Effector memory CD8-positive, alpha-beta T cell (primary cell): ENCODE results near the gene CACNB4.
A peak's percentile ranks its signal among the peaks of the same experiment; 100 is the strongest.
"Not testable (repeated sequence)": the region's sequence is repeated elsewhere in the genome, so short reads cannot be mapped to it uniquely, and the experiment has no call there.

Experiments
- ATAC-seq: fragments of 150-1000 bp; cut with Tn5 transposase; replicated peaks from 2 replicates; pipeline ENCODE4 v1.10.0; 2021; ENCODE audit warnings: mild to moderate bottlenecking, moderate library complexity
- DNase-seq, 3 experiments: peaks; one replicate each; pipeline ENCODE4 v3.0.0; 2021
- H3K27ac Mint-ChIP-seq, 2 donors: one replicate each; pipeline ENCODE4 v1.8.0; 2022; ENCODE audit warnings: mild to moderate bottlenecking in 2 of 2, mixed read lengths in 2 of 2, moderate library complexity in 2 of 2
- H3K27me3 Mint-ChIP-seq, 2 donors: one replicate each; pipeline ENCODE4 v1.8.0; 2022; ENCODE audit warnings: mixed read lengths in 2 of 2
- H3K36me3 Mint-ChIP-seq: one replicate; pipeline ENCODE4 v1.8.0; 2022; ENCODE audit warnings: mild to moderate bottlenecking, moderate library complexity, mixed read lengths; ENCODE audit not compliant: insufficient read depth
- H3K4me1 Mint-ChIP-seq, 2 donors: one replicate each; pipeline ENCODE4 v1.8.0; 2022; ENCODE audit warnings: low read depth in 2 of 2, mixed read lengths in 2 of 2
- H3K4me3 Mint-ChIP-seq, 2 donors: one replicate each; pipeline ENCODE4 v1.8.0; 2022; ENCODE audit warnings: mild to moderate bottlenecking in 2 of 2, mixed read lengths in 2 of 2, moderate library complexity in 2 of 2
- H3K9me3 Mint-ChIP-seq, 2 donors: one replicate each; pipeline ENCODE4 v1.8.0; 2022; ENCODE audit warnings: mixed read lengths in 2 of 2

The CACNB4 gene

GRCh38 chr2:152016181-152017120, 82.4 kb downstream of the CACNB4 start:
- Mint-ChIP-seq H3K27ac (no peak overlapping the region), H3K4me3 (no peak overlapping the region), H3K9me3 (no peaks in the 10 kb centered on the region), H3K36me3 (no peaks in the 10 kb centered on the region), H3K27me3 (peaks cover 28 to 47% of the 10 kb centered on the region in 2 donors), H3K4me1 (no peaks in the 10 kb centered on the region)
- DNase-seq (no peak), ATAC-seq (no peak)

GRCh38 chr2:152015552-152015951, 83.3 kb downstream of the CACNB4 start:
- Mint-ChIP-seq H3K4me1 (no peaks in the 10 kb centered on the region), H3K27ac (no peak overlapping the region), H3K9me3 (no peaks in the 10 kb centered on the region), H3K4me3 (no peak overlapping the region), H3K27me3 (peaks cover 37 to 53% of the 10 kb centered on the region in 2 donors), H3K36me3 (no peaks in the 10 kb centered on the region)
- DNase-seq = no peak
- ATAC-seq = no peak

- H3K36me3 Mint-ChIP-seq = no peaks in the 10 kb centered on the region
- H3K27me3 Mint-ChIP-seq = peaks cover 45 to 46% of the 10 kb centered on the region in 2 donors
- no peaks in the 10 kb centered on the region for H3K4me1 Mint-ChIP-seq
- H3K4me3 Mint-ChIP-seq = no peak overlapping the region
- H3K9me3 Mint-ChIP-seq = no peaks in the 10 kb centered on the region
- no peak overlapping the region for H3K27ac Mint-ChIP-seq
- DNase-seq = no peak
- no peak for ATAC-seq
Measured at GRCh38 chr2:152012697-152013096, 86.1 kb downstream of the CACNB4 start.

GRCh38 chr2:152011724-152012123, 87.1 kb downstream of the CACNB4 start:
- Mint-ChIP-seq H3K27me3 (peaks cover 45 to 46% of the 10 kb centered on the region in 2 donors), H3K4me3 (no peak overlapping the region), H3K27ac (no peak overlapping the region), H3K4me1 (no peaks in the 10 kb centered on the region), H3K9me3 (no peaks in the 10 kb centered on the region), H3K36me3 (no peaks in the 10 kb centered on the region)
- DNase-seq (no peak), ATAC-seq (no peak)

DNA sequence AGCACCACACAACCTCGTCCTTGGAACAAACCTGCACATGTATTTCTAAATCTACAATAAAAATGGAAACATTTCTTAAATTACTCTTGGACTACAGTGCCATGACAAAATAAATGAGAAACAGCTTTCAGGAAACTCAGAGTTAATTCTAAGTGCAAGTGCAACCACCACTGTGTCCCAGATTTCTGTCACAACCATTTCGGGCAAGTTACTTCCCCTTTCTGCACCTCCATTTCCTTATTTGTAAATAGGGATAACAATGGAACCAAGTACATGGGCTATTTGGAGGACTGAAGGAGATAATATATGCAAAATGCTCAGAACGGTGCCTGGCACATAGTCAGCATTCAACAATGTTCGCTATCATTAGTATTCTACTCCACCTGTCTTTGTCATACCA, 93.2 kb downstream of the CACNB4 start:
- H3K27me3 Mint-ChIP-seq = peaks cover 17 to 21% of the 10 kb centered on the region in 2 donors
- no peak overlapping the region for H3K4me3 Mint-ChIP-seq
- peaks cover 7% of the 10 kb centered on the region in 2 donors for H3K4me1 Mint-ChIP-seq
- no peaks in the 10 kb centered on the region for H3K36me3 Mint-ChIP-seq
- H3K9me3 Mint-ChIP-seq = no peaks in the 10 kb centered on the region
- DNase-seq (no peak), ATAC-seq (no peak)
- no peak overlapping the region for H3K27ac Mint-ChIP-seq

DNA sequence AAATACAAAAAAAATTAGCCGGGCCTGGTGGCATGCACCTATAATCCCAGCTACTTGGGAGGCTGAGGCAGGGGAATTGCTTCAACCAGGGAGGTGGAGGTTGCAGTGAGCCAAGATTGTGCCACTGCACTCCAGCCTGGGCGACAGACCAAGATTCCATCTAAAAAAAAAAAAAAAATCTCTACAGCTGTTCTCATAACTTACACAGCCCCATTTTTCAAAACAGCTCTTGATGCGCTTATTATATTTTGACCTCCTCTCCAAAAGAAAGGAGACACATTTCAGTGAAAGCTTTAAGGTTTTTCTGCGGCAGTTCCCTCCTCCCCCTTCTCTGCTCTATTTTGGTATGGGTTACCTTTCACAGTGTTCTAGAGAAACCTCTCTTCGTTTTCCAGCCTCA, 95.6 kb downstream of the CACNB4 start:
- H3K4me1 Mint-ChIP-seq, H3K9me3 Mint-ChIP-seq, H3K36me3 Mint-ChIP-seq, H3K27ac Mint-ChIP-seq, ATAC-seq, H3K4me3 Mint-ChIP-seq, DNase-seq, H3K27me3 Mint-ChIP-seq: not testable (repeated sequence)

- ATAC-seq (peak; percentile 71), DNase-seq (peak; percentile 22 to 35 (median 26))
- Mint-ChIP-seq H3K36me3 (no peaks in the 10 kb centered on the region), H3K4me1 (peaks cover 0 to under 1% of the 10 kb centered on the region in 2 donors), H3K27me3 (no peaks in the 10 kb centered on the region), H3K9me3 (no peaks in the 10 kb centered on the region), H3K4me3 (no peak overlapping the region), H3K27ac (no peak overlapping the region)
Measured at GRCh38 chr2:151999053-151999452, 99.8 kb downstream of the CACNB4 start.

- peaks cover 0 to 5% of the 10 kb centered on the region in 2 donors for H3K27me3 Mint-ChIP-seq
- no peak for ATAC-seq
- DNase-seq = no peak
- no peaks in the 10 kb centered on the region for H3K9me3 Mint-ChIP-seq
- no peak overlapping the region for H3K4me3 Mint-ChIP-seq
- no peaks in the 10 kb centered on the region for H3K36me3 Mint-ChIP-seq
- no peak overlapping the region for H3K27ac Mint-ChIP-seq
- no peaks in the 10 kb centered on the region for H3K4me1 Mint-ChIP-seq
Measured at GRCh38 chr2:151996243-151997003, 102.4 kb downstream of the CACNB4 start.

DNA sequence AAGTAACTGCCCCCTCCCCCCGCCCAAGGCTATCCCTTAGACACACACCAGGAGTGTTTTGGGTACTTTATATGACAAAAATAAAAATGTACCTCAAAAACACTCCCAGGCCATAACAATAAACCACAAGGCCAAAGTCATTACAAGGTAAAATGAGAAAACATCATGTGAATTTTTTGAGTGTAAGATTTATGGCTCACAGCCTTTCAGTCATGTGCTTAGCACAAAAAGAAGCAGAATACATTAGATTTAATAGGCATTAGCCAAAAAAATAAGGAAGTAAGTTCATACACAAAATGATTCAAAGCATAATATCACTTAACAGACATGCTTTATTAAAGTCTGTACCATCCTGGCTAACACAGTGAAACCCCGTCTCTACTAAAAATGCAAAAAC, 103.7 kb downstream of the CACNB4 start:
- no peaks in the 10 kb centered on the region for H3K4me1 Mint-ChIP-seq
- H3K9me3 Mint-ChIP-seq = no peaks in the 10 kb centered on the region
- DNase-seq = no peak
- no peak overlapping the region for H3K27ac Mint-ChIP-seq
- ATAC-seq = no peak
- no peak overlapping the region for H3K4me3 Mint-ChIP-seq
- no peaks in the 10 kb centered on the region for H3K36me3 Mint-ChIP-seq
- peaks cover 0 to 5% of the 10 kb centered on the region in 2 donors for H3K27me3 Mint-ChIP-seq

DNA sequence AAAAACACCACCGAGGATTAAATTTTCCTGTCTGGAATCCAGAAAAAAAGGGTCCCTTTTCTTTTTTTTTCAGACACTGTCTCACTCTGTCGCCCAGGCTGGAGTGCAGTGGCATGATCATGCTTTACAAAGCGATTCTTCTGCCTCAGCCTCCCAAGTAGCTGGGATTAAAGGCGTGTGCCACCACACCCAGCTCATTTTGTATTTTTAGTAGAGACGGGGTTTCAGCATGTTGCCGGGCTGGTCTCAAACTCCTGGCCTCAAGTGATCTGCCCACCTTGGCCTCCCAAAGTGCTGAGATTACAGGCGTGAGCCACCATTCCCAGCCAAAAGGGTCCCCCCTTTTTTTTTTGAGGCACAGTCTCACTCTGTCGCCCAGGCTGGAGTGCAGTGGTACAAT, 104.7 kb downstream of the CACNB4 start:
- H3K27ac Mint-ChIP-seq, H3K4me1 Mint-ChIP-seq, H3K4me3 Mint-ChIP-seq, H3K27me3 Mint-ChIP-seq, H3K36me3 Mint-ChIP-seq, ATAC-seq, H3K9me3 Mint-ChIP-seq, DNase-seq: not testable (repeated sequence)

DNA sequence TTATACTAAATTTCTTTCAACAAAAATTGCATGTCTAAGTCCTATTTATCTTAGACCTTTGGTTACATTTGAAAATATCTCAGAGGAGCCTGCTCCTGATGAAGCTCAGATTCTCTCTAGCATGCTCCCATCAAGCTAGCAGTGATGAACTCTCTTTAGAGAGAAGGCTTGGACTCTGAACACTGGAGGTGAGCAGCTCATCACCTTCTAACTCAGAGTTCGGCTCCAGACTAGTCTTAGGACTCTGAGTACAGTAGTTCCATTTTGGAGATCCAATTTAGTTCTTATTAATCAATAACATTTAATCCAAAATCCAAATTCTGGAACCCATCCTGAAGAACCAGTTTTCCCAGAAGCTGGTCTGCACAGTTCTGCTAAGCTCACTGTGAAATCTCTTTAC, 107.8 kb downstream of the CACNB4 start:
- Mint-ChIP-seq H3K9me3 (no peaks in the 10 kb centered on the region), H3K27ac (no peak overlapping the region), H3K27me3 (peaks cover 0 to 5% of the 10 kb centered on the region in 2 donors), H3K36me3 (no peaks in the 10 kb centered on the region), H3K4me3 (no peak overlapping the region), H3K4me1 (no peaks in the 10 kb centered on the region)
- DNase-seq = no peak
- no peak for ATAC-seq

DNA sequence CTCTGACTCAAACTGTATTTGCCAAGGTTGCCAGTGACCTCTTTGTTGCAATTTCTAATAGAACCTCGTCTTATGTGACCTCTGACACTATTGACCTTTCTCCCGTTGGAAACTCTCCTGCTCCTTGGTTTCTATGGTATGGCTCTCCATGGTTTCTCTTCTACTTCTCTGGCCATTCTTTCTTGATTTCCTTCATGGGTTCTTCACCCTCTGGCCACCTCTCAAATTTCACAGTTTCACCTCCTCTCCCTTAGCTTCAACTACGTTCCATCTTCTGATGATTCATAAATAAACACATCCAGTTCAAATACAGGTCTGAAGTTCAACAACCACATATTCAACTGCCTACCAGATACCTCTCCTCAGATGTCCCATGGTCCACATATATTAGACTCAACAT, 109.5 kb downstream of the CACNB4 start:
- Mint-ChIP-seq H3K9me3 (no peaks in the 10 kb centered on the region), H3K4me1 (no peaks in the 10 kb centered on the region), H3K27ac (no peak overlapping the region), H3K27me3 (peaks cover 0 to 5% of the 10 kb centered on the region in 2 donors), H3K4me3 (no peak overlapping the region), H3K36me3 (no peaks in the 10 kb centered on the region)
- ATAC-seq (no peak), DNase-seq (no peak)

- Mint-ChIP-seq H3K4me3 (no peak overlapping the region), H3K4me1 (no peaks in the 10 kb centered on the region), H3K27ac (no peak overlapping the region), H3K36me3 (no peaks in the 10 kb centered on the region), H3K27me3 (no peaks in the 10 kb centered on the region), H3K9me3 (no peaks in the 10 kb centered on the region)
- DNase-seq (no peak), ATAC-seq (no peak)
Measured at GRCh38 chr2:151987484-151987883, 111.4 kb downstream of the CACNB4 start.
